OCI-LY1 (cell line): ENCODE data around the gene ZNF862.

ENCODE experiments used
- H2AFZ ChIP-seq: fragments of 200-600 bp; sonication (generic), shearing (Covaris generic); 2 replicates; pipeline ENCODE4 v1.6.0; 2014; ENCODE audit warnings: antibody characterized with exemption, mild to moderate bottlenecking, low read length
- H3F3A ChIP-seq: fragments of 200-600 bp; sonication (generic), shearing (Covaris generic); 2 replicates; pipeline ENCODE4 v1.6.0; 2014; ENCODE audit warnings: mild to moderate bottlenecking, antibody characterized with exemption, low read length, moderate library complexity; ENCODE audit not compliant: insufficient read depth
- H3K27ac ChIP-seq: fragments of 200-600 bp; sonication (generic); 2 replicates; pipeline ENCODE4 v1.5.1; 2014; ENCODE audit warnings: low read length, mixed run types, mild to moderate bottlenecking, low read depth; ENCODE audit not compliant: poor library complexity, severe bottlenecking
- H3K27me3 ChIP-seq: fragments of 200-600 bp; sonication (generic); 2 replicates; pipeline ENCODE4 v1.6.0; 2014; ENCODE audit warnings: antibody characterized with exemption, mild to moderate bottlenecking, low read length, moderate library complexity; ENCODE audit not compliant: insufficient read depth
- H3K36me3 ChIP-seq: fragments of 200-600 bp; sonication (generic); 2 replicates; pipeline ENCODE4 v1.6.1; 2014; ENCODE audit warnings: mild to moderate bottlenecking, antibody characterized with exemption, low read length, moderate library complexity, mixed read lengths; ENCODE audit not compliant: insufficient read depth
- H3K4me1 ChIP-seq: fragments of 200-600 bp; sonication (generic); 2 replicates; pipeline ENCODE4 v1.5.1; 2014; ENCODE audit warnings: mild to moderate bottlenecking, low read length, moderate library complexity; ENCODE audit not compliant: insufficient read depth, severe bottlenecking
- H3K4me2 ChIP-seq: fragments of 200-600 bp; sonication (generic), shearing (Covaris generic); 2 replicates; pipeline ENCODE4 v1.6.1; 2014; ENCODE audit warnings: low read length
- H3K4me3 ChIP-seq: fragments of 200-600 bp; sonication (generic); 2 replicates; pipeline ENCODE4 v1.5.1; 2014; ENCODE audit warnings: low read length, low read depth, mild to moderate bottlenecking, mixed read lengths; ENCODE audit not compliant: poor library complexity, severe bottlenecking
- H3K79me2 ChIP-seq: fragments of 200-600 bp; shearing (Covaris generic); 2 replicates; pipeline ENCODE4 v1.6.1; 2016; ENCODE audit warnings: mixed run types, low read length, mixed read lengths; ENCODE audit not compliant: insufficient read depth
- H3K9ac ChIP-seq: fragments of 200-600 bp; sonication (generic), shearing (Covaris generic); 2 replicates; pipeline ENCODE4 v1.6.1; 2014; ENCODE audit warnings: mild to moderate bottlenecking, low read length, mixed read lengths
- H3K9me2 ChIP-seq: fragments of 200-600 bp; sonication (generic), shearing (Covaris generic); 2 replicates; pipeline ENCODE4 v1.6.1; 2014; ENCODE audit warnings: low read depth, mild to moderate bottlenecking, low read length, mixed read lengths
- H3K9me3 ChIP-seq: fragments of 200-600 bp; shearing (Covaris generic); 2 replicates; pipeline ENCODE4 v1.6.1; 2014; ENCODE audit warnings: low read length, mixed read lengths
- H4K20me1 ChIP-seq: fragments of 200-600 bp; sonication (generic), shearing (Covaris generic); 2 replicates; pipeline ENCODE4 v1.6.0; 2016; ENCODE audit warnings: mild to moderate bottlenecking, low read length; ENCODE audit not compliant: insufficient read depth
- CTCF ChIP-seq: fragments of 200-600 bp; sonication (generic), shearing (Covaris generic); IDR thresholded peaks from 2 replicates; pipeline ENCODE4 v1.5.1; 2017; ENCODE audit warnings: mild to moderate bottlenecking, antibody characterized with exemption, low read length, moderate library complexity, mixed read lengths
- EZH2 ChIP-seq: fragments of 200-600 bp; sonication (generic), shearing (Covaris generic); IDR thresholded peaks from 2 replicates; pipeline ENCODE4 v1.8.0; 2017; ENCODE audit warnings: borderline replicate concordance, mixed run types, mild to moderate bottlenecking, antibody characterized with exemption, low read length, moderate library complexity, mixed read lengths

The ZNF862 gene

GRCh38 chr7:149816267-149816751 lies 21.9 kb upstream of the ZNF862 start:
- TF ChIP-seq CTCF: no peak
- no peak for TF ChIP-seq EZH2
- no peak overlapping the region for H3K27ac ChIP-seq
- H3K79me2 ChIP-seq: no peaks in the 10 kb centered on the region
- H3K4me1 ChIP-seq: no peaks in the 10 kb centered on the region
- no peak overlapping the region for H2AFZ ChIP-seq
- no peaks in the 10 kb centered on the region for H4K20me1 ChIP-seq
- no peaks in the 10 kb centered on the region for H3K9me3 ChIP-seq
- no peaks in the 10 kb centered on the region for H3K36me3 ChIP-seq
- no peak overlapping the region for H3K4me3 ChIP-seq
- H3K4me2 ChIP-seq: no peak overlapping the region
- no peak overlapping the region for H3K9ac ChIP-seq
- H3K9me2 ChIP-seq: no peaks in the 10 kb centered on the region
- no peaks in the 10 kb centered on the region; the same call in none of the 2 replicates for H3K27me3 ChIP-seq
- no peaks in the 10 kb centered on the region for H3F3A ChIP-seq

- H3K4me1 ChIP-seq: no peaks in the 10 kb centered on the region
- H3K36me3 ChIP-seq: no peaks in the 10 kb centered on the region
Observed at GRCh38 chr7:149816794-149817193, 21.4 kb upstream of the ZNF862 start.

GRCh38 chr7:149817301-149817771 lies 20.8 kb upstream of the ZNF862 start:
- no peaks in the 10 kb centered on the region for H3K9me2 ChIP-seq

More at GRCh38 chr7:149816794-149817193, 21.4 kb upstream of the ZNF862 start:
- Histone ChIP-seq H3K9me2 (no peaks in the 10 kb centered on the region), H3K9me3 (no peaks in the 10 kb centered on the region), H3K4me3 (no peak overlapping the region), H3K27ac (no peak overlapping the region), H2AFZ (no peak overlapping the region), H3K4me2 (no peak overlapping the region), H3K9ac (no peak overlapping the region), H4K20me1 (no peaks in the 10 kb centered on the region), H3K27me3 (peaks cover 2% of the 10 kb centered on the region), H3F3A (no peaks in the 10 kb centered on the region), H3K79me2 (no peaks in the 10 kb centered on the region)
- no peak for TF ChIP-seq CTCF
- TF ChIP-seq EZH2: no peak

More at GRCh38 chr7:149817301-149817771, 20.8 kb upstream of the ZNF862 start:
- no peak overlapping the region for H3K4me3 ChIP-seq
- no peaks in the 10 kb centered on the region for H3K36me3 ChIP-seq
- peaks cover 8% of the 10 kb centered on the region for H3K27me3 ChIP-seq
- no peaks in the 10 kb centered on the region for H3K9me3 ChIP-seq
- TF ChIP-seq EZH2: no peak
- no peak for TF ChIP-seq CTCF
- H3K9ac ChIP-seq: no peak overlapping the region
- no peaks in the 10 kb centered on the region for H3K79me2 ChIP-seq
- no peak overlapping the region for H3K4me2 ChIP-seq
- H3K4me1 ChIP-seq: no peaks in the 10 kb centered on the region
- H3F3A ChIP-seq: no peaks in the 10 kb centered on the region
- no peak overlapping the region for H3K27ac ChIP-seq
- H4K20me1 ChIP-seq: no peaks in the 10 kb centered on the region
- H2AFZ ChIP-seq: no peak overlapping the region
